IMR-90 (cell line): ENCODE data around the gene GPER1.

Experiments
- BHLHE40 ChIP-seq: fragments of 150-350 bp; IDR thresholded peaks from 2 replicates; pipeline ENCODE4 v1.6.1; 2016; ENCODE audit warnings: mild to moderate bottlenecking, low read depth, low read length
- CHD1 ChIP-seq: IDR thresholded peaks from 2 replicates; pipeline ENCODE4 v1.6.1; 2012; ENCODE audit warnings: low read depth, low read length, improper control_type of control experiment
- POLR2A ChIP-seq: IDR thresholded peaks from 2 replicates; pipeline ENCODE4 v1.6.1; 2012; ENCODE audit warnings: mild to moderate bottlenecking, low read depth, low read length
- RAD21 ChIP-seq: IDR thresholded peaks from 2 replicates; pipeline ENCODE4 v1.6.1; 2012; ENCODE audit warnings: low read length, improper control_type of control experiment
- RCOR1 ChIP-seq: IDR thresholded peaks from 2 replicates; pipeline ENCODE4 v1.6.1; 2012; ENCODE audit warnings: mild to moderate bottlenecking, low read length, improper control_type of control experiment; ENCODE audit not compliant: insufficient replicate concordance
- TF ChIP-seq, protein P1 (sequence below): fragments of 150-350 bp; IDR thresholded peaks from 2 replicates; pipeline ENCODE4 v1.6.1; 2017; ENCODE audit warnings: mild to moderate bottlenecking, antibody characterized with exemption, low read length, low read depth
- TF ChIP-seq, protein P2 (sequence below): conservative IDR thresholded peaks from 2 replicates; pipeline ENCODE4 v1.5.1; 2012; ENCODE audit warnings: mild to moderate bottlenecking, low read depth, low read length, improper control_type of control experiment

DNA sequence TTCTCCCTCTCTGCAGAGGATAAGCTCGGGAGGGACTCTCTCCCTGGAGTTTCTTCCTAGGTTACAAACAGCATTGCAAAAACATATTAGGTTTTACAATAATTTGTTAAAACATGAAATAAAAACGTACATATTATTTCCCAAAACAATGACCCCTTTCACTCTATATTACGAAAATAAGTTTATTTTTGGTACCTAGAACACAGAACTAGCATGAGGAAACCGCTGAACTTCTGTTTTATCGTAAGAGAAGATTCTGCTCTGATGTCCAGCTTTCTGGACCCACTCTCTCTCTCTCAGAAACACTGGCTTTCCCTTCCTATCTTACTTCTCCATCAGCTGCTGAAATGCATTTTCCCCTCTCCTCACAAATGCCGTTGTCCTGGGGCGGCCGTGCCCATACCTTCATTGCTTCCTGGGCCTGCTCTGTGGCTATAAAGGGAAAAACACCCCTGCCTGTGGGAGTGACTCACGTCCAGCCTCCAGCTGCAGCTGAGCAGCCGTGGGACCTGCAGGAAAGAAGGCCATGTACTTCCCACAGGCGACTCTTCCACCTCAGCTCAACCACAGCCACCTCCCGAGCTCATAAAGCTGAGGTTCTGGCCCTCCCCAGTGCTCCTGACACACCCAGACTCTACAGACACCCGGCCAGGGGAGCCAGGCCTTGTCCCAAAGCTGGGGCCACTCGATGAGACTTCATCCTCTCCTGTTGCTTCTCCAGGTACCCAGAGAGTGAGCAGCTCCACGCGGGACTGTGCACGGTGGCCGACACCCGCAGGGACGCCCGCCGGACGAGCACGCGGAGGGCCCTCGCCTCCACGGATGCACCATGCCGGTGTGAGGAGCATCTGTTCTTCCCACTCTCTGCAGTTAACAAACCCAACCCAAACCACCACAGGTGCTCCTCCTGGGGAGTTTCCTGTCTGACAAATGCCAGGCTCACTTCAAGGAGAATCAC is 3.1 kb downstream of the GPER1 start:
- TF ChIP-seq RCOR1: no peak
- TF ChIP-seq, protein P1, sequence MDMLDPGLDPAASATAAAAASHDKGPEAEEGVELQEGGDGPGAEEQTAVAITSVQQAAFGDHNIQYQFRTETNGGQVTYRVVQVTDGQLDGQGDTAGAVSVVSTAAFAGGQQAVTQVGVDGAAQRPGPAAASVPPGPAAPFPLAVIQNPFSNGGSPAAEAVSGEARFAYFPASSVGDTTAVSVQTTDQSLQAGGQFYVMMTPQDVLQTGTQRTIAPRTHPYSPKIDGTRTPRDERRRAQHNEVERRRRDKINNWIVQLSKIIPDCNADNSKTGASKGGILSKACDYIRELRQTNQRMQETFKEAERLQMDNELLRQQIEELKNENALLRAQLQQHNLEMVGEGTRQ: no peak
- TF ChIP-seq, protein P2, sequence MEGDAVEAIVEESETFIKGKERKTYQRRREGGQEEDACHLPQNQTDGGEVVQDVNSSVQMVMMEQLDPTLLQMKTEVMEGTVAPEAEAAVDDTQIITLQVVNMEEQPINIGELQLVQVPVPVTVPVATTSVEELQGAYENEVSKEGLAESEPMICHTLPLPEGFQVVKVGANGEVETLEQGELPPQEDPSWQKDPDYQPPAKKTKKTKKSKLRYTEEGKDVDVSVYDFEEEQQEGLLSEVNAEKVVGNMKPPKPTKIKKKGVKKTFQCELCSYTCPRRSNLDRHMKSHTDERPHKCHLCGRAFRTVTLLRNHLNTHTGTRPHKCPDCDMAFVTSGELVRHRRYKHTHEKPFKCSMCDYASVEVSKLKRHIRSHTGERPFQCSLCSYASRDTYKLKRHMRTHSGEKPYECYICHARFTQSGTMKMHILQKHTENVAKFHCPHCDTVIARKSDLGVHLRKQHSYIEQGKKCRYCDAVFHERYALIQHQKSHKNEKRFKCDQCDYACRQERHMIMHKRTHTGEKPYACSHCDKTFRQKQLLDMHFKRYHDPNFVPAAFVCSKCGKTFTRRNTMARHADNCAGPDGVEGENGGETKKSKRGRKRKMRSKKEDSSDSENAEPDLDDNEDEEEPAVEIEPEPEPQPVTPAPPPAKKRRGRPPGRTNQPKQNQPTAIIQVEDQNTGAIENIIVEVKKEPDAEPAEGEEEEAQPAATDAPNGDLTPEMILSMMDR: no peak
- no peak for TF ChIP-seq POLR2A
- no peak for TF ChIP-seq RAD21
- TF ChIP-seq CHD1: no peak
- TF ChIP-seq BHLHE40: no peak
